Sigmoid colon (tissue), 7 donors: ENCODE data around the gene PHAX. TPM values are rescaled to one million over a fixed set of nuclear protein-coding genes. Genes with fewer than 3 reads are reported as not detected.

Source experiments
- DNase-seq: peaks from one replicate; pipeline ENCODE4 v3.0.0-alpha.2; 2019
- H3K27ac ChIP-seq, 4 donors: fragments of 200-600 bp; sonication (generic); one replicate each; pipeline ENCODE4 v1.5.1; 2016 to 2019; ENCODE audit warnings: mild to moderate bottlenecking in 1 of 4
- H3K27me3 ChIP-seq, 3 donors: fragments of 200-600 bp; sonication (generic); one replicate each; pipeline ENCODE4 v1.5.1; 2019; ENCODE audit warnings: mild to moderate bottlenecking in 1 of 3
- H3K36me3 ChIP-seq, 4 donors: fragments of 200-600 bp; sonication (generic); one replicate each; pipeline ENCODE4 v1.5.1; 2016 to 2019
- H3K4me1 ChIP-seq, 4 donors: fragments of 200-600 bp; sonication (generic); one replicate each; pipeline ENCODE4 v1.5.1; 2017 to 2019
- H3K4me3 ChIP-seq, 4 donors: fragments of 200-600 bp; sonication (generic); one replicate each; pipeline ENCODE4 v1.5.1; 2017 to 2019; ENCODE audit warnings: mild to moderate bottlenecking in 2 of 4, moderate library complexity in 1 of 4
- H3K9me3 ChIP-seq, 4 donors: fragments of 200-600 bp in 3 of 4; sonication (generic) in 3 of 4; one replicate each; pipeline versions ENCODE4 v1.5.1 to v1.6.1; 2013 to 2019
- CTCF ChIP-seq, 4 experiments: fragments of 450-650 bp in 3 of 4; fragments of 200-600 bp in 1 of 4; IDR thresholded peaks; one replicate each; pipeline ENCODE4 v1.5.1; 2016 to 2019; ENCODE audit warnings: antibody characterized with exemption in 4 of 4, mild to moderate bottlenecking in 3 of 4, moderate library complexity in 2 of 4
- EP300 ChIP-seq, 4 donors: sonication (generic); formaldehyde crosslinking; IDR thresholded peaks; one replicate each; pipeline ENCODE4 v1.6.1; 2017; ENCODE audit warnings: antibody characterized with exemption in 4 of 4
- POLR2A ChIP-seq, 2 donors: fragments of 450-650 bp; IDR thresholded peaks; one replicate each; pipeline ENCODE4 v1.6.1; 2016; ENCODE audit warnings: antibody characterized with exemption in 2 of 2, mild to moderate bottlenecking in 2 of 2, moderate library complexity in 2 of 2
- POLR2AphosphoS5 ChIP-seq, 4 donors: sonication (generic); formaldehyde crosslinking; IDR thresholded peaks; one replicate each; pipeline ENCODE4 v1.6.1; 2017; ENCODE audit warnings: antibody characterized with exemption in 4 of 4
- WGBS, 2 donors: extraction: QIAGEN DNeasy Blood & Tissue Kit; methylation state at CpG; one replicate each; pipeline ENCODE4 v1.1.7; 2013; 5-methylcytosine and 5-hydroxymethylcytosine counted together
- intact Hi-C: fragments of 100-400 bp; cut with DNase I; formaldehyde crosslinking; loops from one replicate; pipeline ENCODE4 v1.15.1; 2023
- polyA plus RNA-seq, 3 donors: library from polyadenylated mRNA; stranded (reverse); fragments of 200-250 nt; gene quantifications; one replicate each; pipeline ENCODE4 v1.2.3, GENCODE V29; 2013
- total RNA-seq, 4 donors: library from RNA; depleted of rRNA; stranded (reverse); fragments of >200 nt; gene quantifications; one replicate each; pipeline ENCODE4 v1.1.0, GENCODE V29; 2016
- donor health status: healthy with polysubstance abuse.
- donor health status: Bipolar disorder and iron deficiency.
- donor health status: healthy.

Gene PHAX
- total and polyA plus RNA-seq, 7 donors: 18.9 to 58.5 (median 38.8) TPM

- H3K36me3 ChIP-seq: peaks cover 0 to 61% (median 7%) of the 10 kb centered on the region in 4 donors
Observed at GRCh38 chr5:126568206-126568755, 32.5 kb upstream of the PHAX start.

DNA sequence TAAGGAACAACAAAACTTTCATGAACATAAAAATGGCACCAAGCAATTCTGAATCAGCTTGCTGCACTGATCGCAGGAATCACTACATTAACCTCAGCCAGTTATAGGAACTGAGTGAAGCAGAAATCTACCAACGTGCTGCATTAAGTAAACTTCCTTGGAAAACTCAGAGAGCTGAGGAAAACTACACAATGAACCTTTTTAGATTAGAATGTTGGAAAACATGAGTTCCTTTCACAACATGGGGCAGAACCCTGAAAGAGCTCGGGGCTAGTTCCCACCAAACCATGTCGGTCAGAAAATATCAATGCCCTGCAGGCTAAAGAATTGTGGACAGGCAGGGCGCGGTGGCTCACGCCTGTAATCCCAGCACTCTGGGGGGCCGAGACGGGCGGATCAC lies 25.1 kb upstream of the PHAX start:
- 92 to 93% methylated on average over 10 of the region's 10 CpGs for WGBS, 2 donors
- H3K27ac ChIP-seq: no peak overlapping the region
- H3K4me3 ChIP-seq: no peak overlapping the region
- H3K4me1 ChIP-seq: no peaks in the 10 kb centered on the region
- TF ChIP-seq CTCF (IDR thresholded peaks at IDR 0.05) (no peak), POLR2A (IDR thresholded peaks at IDR 0.05) (no peak), POLR2AphosphoS5 (IDR thresholded peaks at IDR 0.05) (no peak), EP300 (IDR thresholded peaks at IDR 0.05) (no peak)
- DNase-seq: no peak
- no peaks in the 10 kb centered on the region for H3K9me3 ChIP-seq
- no peaks in the 10 kb centered on the region for H3K27me3 ChIP-seq
- peaks cover 0 to 73% (median 15%) of the 10 kb centered on the region in 4 donors for H3K36me3 ChIP-seq
- intact Hi-C loops: no loop called here

More at GRCh38 chr5:126568206-126568755, 32.5 kb upstream of the PHAX start:
- H3K27me3 ChIP-seq: no peaks in the 10 kb centered on the region
- no peak overlapping the region for H3K27ac ChIP-seq
- DNase-seq: no peak
- TF ChIP-seq POLR2AphosphoS5 (IDR thresholded peaks at IDR 0.05): no peak
- no peak for TF ChIP-seq EP300 (IDR thresholded peaks at IDR 0.05)
- no peak for TF ChIP-seq CTCF (IDR thresholded peaks at IDR 0.05)
- no peak for TF ChIP-seq POLR2A (IDR thresholded peaks at IDR 0.05)
- WGBS, 2 donors: 91 to 95% methylated on average over 4 of the region's 4 CpGs
- no peaks in the 10 kb centered on the region for H3K9me3 ChIP-seq
- intact Hi-C loops: no loop called here
- H3K4me3 ChIP-seq: no peak overlapping the region
- H3K4me1 ChIP-seq: no peaks in the 10 kb centered on the region

GRCh38 chr5:126576974-126577373 lies 23.8 kb upstream of the PHAX start:
- 94 to 95% methylated on average over 5 of the region's 5 CpGs for WGBS, 2 donors
- Histone ChIP-seq H3K36me3 (peaks cover 0 to 84% (median 23%) of the 10 kb centered on the region in 4 donors), H3K4me3 (no peak overlapping the region), H3K4me1 (no peaks in the 10 kb centered on the region), H3K27ac (no peak overlapping the region), H3K9me3 (no peaks in the 10 kb centered on the region), H3K27me3 (no peaks in the 10 kb centered on the region)
- DNase-seq: no peak
- intact Hi-C loops: no loop called here
- no peak for TF ChIP-seq POLR2A (IDR thresholded peaks at IDR 0.05)
- TF ChIP-seq POLR2AphosphoS5 (IDR thresholded peaks at IDR 0.05): no peak
- no peak for TF ChIP-seq CTCF (IDR thresholded peaks at IDR 0.05)
- no peak for TF ChIP-seq EP300 (IDR thresholded peaks at IDR 0.05)

DNA sequence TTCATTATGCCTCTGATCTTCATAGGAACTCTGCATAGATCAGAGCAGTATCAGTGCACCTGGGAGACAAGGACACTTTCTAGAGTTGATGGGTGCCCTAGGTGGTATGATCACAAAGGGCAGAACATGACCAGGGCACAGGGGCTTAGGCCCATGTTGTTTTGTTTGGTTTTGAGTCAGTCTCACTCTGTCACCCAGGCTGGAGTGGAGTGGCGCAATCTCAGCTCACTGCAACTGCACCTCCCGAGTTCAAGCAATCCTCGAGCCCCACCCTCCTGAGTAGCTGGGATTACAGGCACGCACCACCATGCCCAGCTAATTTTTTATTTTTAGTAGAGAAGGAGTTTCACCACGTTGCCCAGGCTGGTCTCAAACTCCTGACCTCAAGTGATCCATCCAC lies 23.3 kb upstream of the PHAX start:
- intact Hi-C loops: no loop called here
- peaks cover 0 to 87% (median 23%) of the 10 kb centered on the region in 4 donors for H3K36me3 ChIP-seq
- TF ChIP-seq CTCF (IDR thresholded peaks at IDR 0.05) (no peak), POLR2AphosphoS5 (IDR thresholded peaks at IDR 0.05) (no peak), POLR2A (IDR thresholded peaks at IDR 0.05) (no peak), EP300 (IDR thresholded peaks at IDR 0.05) (no peak)

DNA sequence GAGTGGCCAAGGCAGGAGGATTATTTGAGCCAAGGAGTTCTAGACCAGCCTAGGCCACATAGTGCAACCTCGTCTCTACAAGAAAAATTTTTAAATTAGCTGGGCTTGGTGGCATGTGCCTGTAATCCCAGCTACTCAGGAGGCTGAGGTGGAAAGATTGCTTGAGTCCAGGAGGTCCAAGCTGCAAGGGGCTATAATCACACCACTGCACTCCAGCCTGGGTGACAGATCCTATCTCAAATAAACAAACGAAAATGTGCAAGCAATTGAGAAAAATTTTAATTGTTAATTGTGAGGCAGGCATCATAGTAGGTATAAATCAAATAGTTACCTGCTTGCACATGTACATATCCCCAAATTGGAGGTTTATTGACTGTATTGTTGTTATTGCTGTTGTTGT lies 21.0 kb upstream of the PHAX start:
- intact Hi-C loops: no loop called here
- Histone ChIP-seq H3K27ac (no peak overlapping the region), H3K4me3 (no peak overlapping the region), H3K9me3 (no peaks in the 10 kb centered on the region), H3K36me3 (peaks cover 0 to 96% (median 27%) of the 10 kb centered on the region in 4 donors), H3K27me3 (no peaks in the 10 kb centered on the region), H3K4me1 (no peaks in the 10 kb centered on the region)
- WGBS, 2 donors: 90 to 92% methylated on average over 2 of the region's 2 CpGs
- TF ChIP-seq POLR2A (IDR thresholded peaks at IDR 0.05) (no peak), POLR2AphosphoS5 (IDR thresholded peaks at IDR 0.05) (no peak), CTCF (IDR thresholded peaks at IDR 0.05) (no peak), EP300 (IDR thresholded peaks at IDR 0.05) (no peak)
- no peak for DNase-seq

More for the DNA sequence above, 23.3 kb upstream of the PHAX start:
- no peaks in the 10 kb centered on the region for H3K9me3 ChIP-seq
- no peaks in the 10 kb centered on the region for H3K27me3 ChIP-seq
- H3K4me3 ChIP-seq: no peak overlapping the region
- no peaks in the 10 kb centered on the region for H3K4me1 ChIP-seq
- WGBS, 2 donors: 88 to 89% methylated on average over 5 of the region's 5 CpGs
- no peak overlapping the region for H3K27ac ChIP-seq
- DNase-seq: no peak
